HCT116 (cell line): ENCODE results near the gene PCK2. TPM values are rescaled to one million over a fixed set of nuclear protein-coding genes. Genes with fewer than 3 reads are reported as not detected.

Experiments
- ATAC-seq: fragments of 200-7000 bp; cut with Tn5 transposase; 2 replicates; pipeline ENCODE4 v1.9.1; 2020; ENCODE audit warnings: mild to moderate bottlenecking, moderate library complexity
- BruUV-seq: library from RNA; stranded (reverse); fragments of 400-500 nt; replicated peaks from 2 replicates; lab custom pipeline; 2021; lab: Mats Ljungman, UMichigan
- CTCF ChIA-PET: fragments of 300-600 bp; sonication (Branson Sonifier 250); formaldehyde crosslinking; loops from one replicate; lab custom pipeline; 2021; ENCODE audit warnings: antibody characterized with exemption; lab: Charles Lee
- POLR2A ChIA-PET: fragments of 300-600, 350-600 bp; sonication (Branson Sonifier 250); formaldehyde crosslinking; loops from one replicate; lab custom pipeline; 2021; ENCODE audit warnings: antibody characterized with exemption; lab: Charles Lee
- RAD21 ChIA-PET, 2 experiments: fragments of 300-600 bp; sonication (Branson Sonifier 250); formaldehyde crosslinking; loops; one replicate each; lab custom pipeline; 2023; ENCODE audit warnings: low total read pairs in 2 of 2; ENCODE audit not compliant: uncharacterized antibody in 2 of 2, unreplicated experiment in 2 of 2, low non-redundant PET in 1 of 2; lab: Charles Lee
- DNase-seq: peaks from one replicate; pipeline ENCODE4 v3.0.0-alpha.2; 2010; ENCODE audit warnings: low read depth, low spot score
- H2AFZ ChIP-seq: fragments of 200-600 bp; shearing (Covaris generic), sonication (generic); 2 replicates; pipeline ENCODE4 v1.6.1; 2017; ENCODE audit warnings: low read depth, mixed run types, mixed read lengths, antibody characterized with exemption, low read length; ENCODE audit not compliant: poor library complexity, severe bottlenecking
- H3K27ac ChIP-seq: 2 replicates; pipeline ENCODE4 v1.5.1; 2012; ENCODE audit warnings: low read depth, low read length
- H3K27me3 ChIP-seq: fragments of 200-600 bp; sonication (generic); 2 replicates; pipeline ENCODE4 v1.6.1; 2016; ENCODE audit warnings: mixed run types, low read length, mixed read lengths; ENCODE audit not compliant: insufficient read depth
- H3K36me3 ChIP-seq, 2 experiments: fragments of 200-500 bp in 1 of 2; fragments of 200-600 bp in 1 of 2; sonication (Bioruptor generic) in 1 of 2; sonication (generic) in 1 of 2; 2 replicates each; pipeline versions ENCODE4 v1.5.1 to v1.6.1; 2014 to 2016; ENCODE audit warnings: low read length in 2 of 2, inconsistent platforms in 1 of 2, mixed read lengths in 1 of 2, mixed run types in 1 of 2; ENCODE audit not compliant: insufficient read depth in 2 of 2, control insufficient read depth in 1 of 2
- H3K4me1 ChIP-seq, 2 experiments: fragments of 200-600 bp in 1 of 2; sonication (generic) in 1 of 2; 2 replicates each; pipeline versions ENCODE4 v1.5.1 to v1.6.1; 2012 to 2017; ENCODE audit warnings: low read length in 2 of 2, inconsistent platforms in 1 of 2, mild to moderate bottlenecking in 1 of 2, mixed read lengths in 1 of 2, mixed run types in 1 of 2, moderate library complexity in 1 of 2; ENCODE audit not compliant: insufficient read depth in 2 of 2, control insufficient read depth in 1 of 2
- H3K4me2 ChIP-seq: fragments of 200-600 bp; sonication (generic); 2 replicates; pipeline ENCODE4 v1.6.1; 2017; ENCODE audit warnings: mixed run types, low read length, mixed read lengths
- H3K4me3 ChIP-seq, 2 experiments: fragments of 200-600 bp in 1 of 2; sonication (generic) in 1 of 2; replicated peaks in 1 of 2; 2 replicates each; pipeline ENCODE4 v1.5.1; 2011 to 2016; ENCODE audit warnings: low read length in 2 of 2, control low read depth in 1 of 2, low read depth in 1 of 2, mild to moderate bottlenecking in 1 of 2, mixed read lengths in 1 of 2, mixed run types in 1 of 2
- H3K79me2 ChIP-seq: fragments of 200-600 bp; sonication (generic); 2 replicates; pipeline ENCODE4 v1.6.1; 2017; ENCODE audit warnings: mild to moderate bottlenecking, mixed run types, low read length, moderate library complexity, mixed read lengths; ENCODE audit not compliant: insufficient read depth
- H3K9ac ChIP-seq: fragments of 200-600 bp; sonication (generic); 2 replicates; pipeline ENCODE4 v1.6.1; 2016; ENCODE audit warnings: low read length, mixed read lengths
- H3K9me2 ChIP-seq: fragments of 200-600 bp; sonication (generic), shearing (Covaris generic); 2 replicates; pipeline ENCODE4 v1.6.1; 2017; ENCODE audit warnings: mixed run types, mild to moderate bottlenecking, moderate library complexity; ENCODE audit not compliant: insufficient read depth
- H3K9me3 ChIP-seq, 2 experiments: fragments of 200-500 bp in 1 of 2; fragments of 200-600 bp in 1 of 2; sonication (Bioruptor generic) in 1 of 2; sonication (generic) in 1 of 2; 2 replicates each; pipeline ENCODE4 v1.6.1; 2014 to 2017; ENCODE audit warnings: low read length in 2 of 2, mixed read lengths in 2 of 2, inconsistent platforms in 1 of 2, low read depth in 1 of 2, mild to moderate bottlenecking in 1 of 2, mixed run types in 1 of 2, moderate library complexity in 1 of 2; ENCODE audit not compliant: control insufficient read depth in 1 of 2, insufficient read depth in 1 of 2
- H4K20me1 ChIP-seq: fragments of 200-600 bp; sonication (generic), shearing (Covaris generic); 2 replicates; pipeline ENCODE4 v1.6.1; 2017; ENCODE audit warnings: mixed run types, mild to moderate bottlenecking, moderate library complexity; ENCODE audit not compliant: insufficient read depth
- ELF1 ChIP-seq: IDR thresholded peaks from 2 replicates; pipeline ENCODE4 v1.6.1; 2012; ENCODE audit warnings: low read depth, borderline replicate concordance
- EZH2 ChIP-seq: fragments of 200-600 bp; sonication (generic); IDR thresholded peaks from 2 replicates; pipeline ENCODE4 v1.6.1; 2017; ENCODE audit warnings: antibody characterized with exemption, mixed run types
- FOSL1 ChIP-seq: IDR thresholded peaks from 2 replicates; pipeline ENCODE4 v1.6.1; 2012; ENCODE audit warnings: low read depth
- RAD21 ChIP-seq: IDR thresholded peaks from 2 replicates; pipeline ENCODE4 v1.6.1; 2012; ENCODE audit warnings: low read depth, mild to moderate bottlenecking
- SIN3A ChIP-seq: IDR thresholded peaks from 2 replicates; pipeline ENCODE4 v1.6.1; 2012; ENCODE audit warnings: low read depth
- SP1 ChIP-seq: IDR thresholded peaks from 2 replicates; pipeline ENCODE4 v1.6.1; 2012; ENCODE audit warnings: low read depth
- TCF7L2 ChIP-seq: IDR thresholded peaks from 2 replicates; pipeline ENCODE4 v1.7.0; 2011; ENCODE audit warnings: borderline replicate concordance, inconsistent platforms; ENCODE audit not compliant: insufficient read depth, insufficient read length; ENCODE audit errors: extremely low read depth
- ZFX ChIP-seq: fragments of 450-650 bp; IDR thresholded peaks from 2 replicates; pipeline ENCODE4 v1.6.1; 2017
- ZNF274 ChIP-seq: fragments of 200-500 bp; sonication (Bioruptor generic); IDR thresholded peaks from 2 replicates; pipeline ENCODE4 v1.6.1; 2014; ENCODE audit warnings: mild to moderate bottlenecking, low read depth, low read length, inconsistent platforms
- intact Hi-C: fragments of 100-400 bp; cut with micrococcal nuclease; formaldehyde crosslinking; loops from 2 replicates; pipeline ENCODE4 v1.10.0; 2022
- total RNA-seq: library from RNA; stranded (reverse); gene quantifications from one replicate; pipeline ENCODE4 v1.2.1, GENCODE V29; 2021; ENCODE audit not compliant: unreplicated experiment
- TF ChIP-seq, protein P1 (sequence below): IDR thresholded peaks from 2 replicates; pipeline ENCODE4 v1.6.1; 2011; ENCODE audit warnings: mild to moderate bottlenecking, low read length, moderate library complexity; ENCODE audit not compliant: insufficient replicate concordance; ENCODE audit errors: extremely low read depth

PCK2 gene
- total RNA-seq, 1 experiment from 2014 or later, result 94.1 TPM

DNA sequence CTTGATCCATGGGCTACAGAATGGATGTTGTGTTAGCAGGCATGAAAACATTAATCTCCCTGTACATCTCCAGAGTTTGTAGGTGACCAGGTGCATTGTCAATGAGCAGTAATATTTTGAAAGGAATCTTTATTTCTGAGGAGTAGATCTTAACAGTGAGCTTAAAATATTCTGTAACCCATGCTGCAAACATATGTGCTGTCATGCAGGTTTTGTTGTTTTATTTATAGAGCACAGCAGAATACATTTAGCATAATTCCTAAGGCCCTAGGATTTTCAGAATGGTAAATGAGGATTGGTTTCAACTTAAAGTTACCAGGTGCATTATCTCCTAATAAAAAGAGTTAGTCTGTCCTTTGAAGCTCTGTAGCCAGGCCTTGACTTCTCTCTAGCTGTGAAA, 32.8 kb downstream of the PCK2 start:
- POLR2A ChIA-PET, result interaction anchor here (0.6 to 1.9 kb wide), 3 partner anchors 9 to 26 kb away, joined by 3 to 8 read pairs (median 5); partner anchors contain the start of genes EMC9 and PSME1
- DNase-seq, result no peak
- ATAC-seq, result no peak
- no peaks in the 10 kb centered on the region for H3K9me3 ChIP-seq
- peaks cover 0 to 7% of the 10 kb centered on the region in 2 experiments; a peak in 2 of 4 replicates for H3K36me3 ChIP-seq
- CTCF ChIA-PET, result interaction anchor here (0.8 kb wide), 1 partner anchor 69 kb away, joined by 3 read pairs; no protein-coding TSS in a partner anchor
- RAD21 ChIA-PET, result interaction anchor here in 1 of 2 experiments (0.7 kb wide), 1 partner anchor 13 kb away, joined by 3 read pairs; no protein-coding TSS in a partner anchor
- TF ChIP-seq TCF7L2 (no peak), EZH2 (no peak), ELF1 (no peak), RAD21 (no peak), SP1 (no peak), SIN3A (no peak), ZNF274 (no peak), FOSL1 (no peak), ZFX (no peak)
- TF ChIP-seq, protein P1, sequence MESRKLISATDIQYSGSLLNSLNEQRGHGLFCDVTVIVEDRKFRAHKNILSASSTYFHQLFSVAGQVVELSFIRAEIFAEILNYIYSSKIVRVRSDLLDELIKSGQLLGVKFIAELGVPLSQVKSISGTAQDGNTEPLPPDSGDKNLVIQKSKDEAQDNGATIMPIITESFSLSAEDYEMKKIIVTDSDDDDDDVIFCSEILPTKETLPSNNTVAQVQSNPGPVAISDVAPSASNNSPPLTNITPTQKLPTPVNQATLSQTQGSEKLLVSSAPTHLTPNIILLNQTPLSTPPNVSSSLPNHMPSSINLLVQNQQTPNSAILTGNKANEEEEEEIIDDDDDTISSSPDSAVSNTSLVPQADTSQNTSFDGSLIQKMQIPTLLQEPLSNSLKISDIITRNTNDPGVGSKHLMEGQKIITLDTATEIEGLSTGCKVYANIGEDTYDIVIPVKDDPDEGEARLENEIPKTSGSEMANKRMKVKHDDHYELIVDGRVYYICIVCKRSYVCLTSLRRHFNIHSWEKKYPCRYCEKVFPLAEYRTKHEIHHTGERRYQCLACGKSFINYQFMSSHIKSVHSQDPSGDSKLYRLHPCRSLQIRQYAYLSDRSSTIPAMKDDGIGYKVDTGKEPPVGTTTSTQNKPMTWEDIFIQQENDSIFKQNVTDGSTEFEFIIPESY, result no peak
- intact Hi-C loops, result no loop called here
- H3K27me3 ChIP-seq, result no peaks in the 10 kb centered on the region
- H3K9me2 ChIP-seq, result no peaks in the 10 kb centered on the region
- no peaks in the 10 kb centered on the region for H3K4me1 ChIP-seq
- BruUV-seq, result no TSS peak
- H3K27ac ChIP-seq, result no peak overlapping the region
- no peaks in the 10 kb centered on the region for H4K20me1 ChIP-seq
- no peak overlapping the region for H2AFZ ChIP-seq
- H3K4me3 ChIP-seq, result no peak overlapping the region
- H3K79me2 ChIP-seq, result no peaks in the 10 kb centered on the region
- no peak overlapping the region for H3K4me2 ChIP-seq
- H3K9ac ChIP-seq, result no peak overlapping the region
